ENCODE measurements around the gene HIRA.

DNA sequence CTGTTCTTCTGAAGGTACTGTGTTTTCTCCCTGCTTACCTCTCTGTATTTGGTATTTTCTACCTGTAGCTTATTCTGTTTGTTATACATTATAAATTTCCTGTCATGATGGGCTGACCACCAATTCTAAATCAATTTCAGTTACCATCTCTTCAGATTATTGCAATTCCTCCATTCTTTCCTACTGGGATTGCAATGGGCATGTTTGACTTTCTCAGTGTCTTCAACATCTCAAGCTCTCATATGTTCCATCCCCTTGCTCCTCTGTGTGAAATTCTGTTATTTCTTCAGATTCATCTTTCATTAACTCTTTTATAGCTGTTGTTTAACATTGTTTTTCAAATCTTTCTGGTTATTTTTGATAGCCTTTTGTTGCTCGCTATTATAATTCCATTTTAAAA is 31.5 kb upstream of the HIRA start:
- TF ChIP-seq ZFP1 (CRISPR knock-in tag; IDR thresholded peaks at IDR 0.05): no peak
- TF ChIP-seq, protein P1, sequence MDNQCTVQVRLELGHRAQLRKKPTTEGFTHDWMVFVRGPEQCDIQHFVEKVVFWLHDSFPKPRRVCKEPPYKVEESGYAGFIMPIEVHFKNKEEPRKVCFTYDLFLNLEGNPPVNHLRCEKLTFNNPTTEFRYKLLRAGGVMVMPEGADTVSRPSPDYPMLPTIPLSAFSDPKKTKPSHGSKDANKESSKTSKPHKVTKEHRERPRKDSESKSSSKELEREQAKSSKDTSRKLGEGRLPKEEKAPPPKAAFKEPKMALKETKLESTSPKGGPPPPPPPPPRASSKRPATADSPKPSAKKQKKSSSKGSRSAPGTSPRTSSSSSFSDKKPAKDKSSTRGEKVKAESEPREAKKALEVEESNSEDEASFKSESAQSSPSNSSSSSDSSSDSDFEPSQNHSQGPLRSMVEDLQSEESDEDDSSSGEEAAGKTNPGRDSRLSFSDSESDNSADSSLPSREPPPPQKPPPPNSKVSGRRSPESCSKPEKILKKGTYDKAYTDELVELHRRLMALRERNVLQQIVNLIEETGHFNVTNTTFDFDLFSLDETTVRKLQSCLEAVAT (IDR thresholded peaks at IDR 0.05): no peak
- no peak for TF ChIP-seq CTCF (IDR thresholded peaks at IDR 0.05 in 2 of 3, conservative IDR thresholded peaks at IDR 0.05 in 1 of 3; ENCODE audit: insufficient read depth in 2 of 3, low read depth in 1 of 3, low read length in 3 of 3)
- 0 out of 2 replicates have a peak, but pooled peaks have one; percentile 43 for TF ChIP-seq POLR2A (conservative IDR thresholded peaks at IDR 0.05)
- TF ChIP-seq CHD2 (IDR thresholded peaks at IDR 0.05; ENCODE audit: low read depth, low read length): no peak
- TF ChIP-seq EP300 (IDR thresholded peaks at IDR 0.05; ENCODE audit: low read length): no peak
